NCI-H1694 treated with DMSO at 0.1 percent for 48 hours (cell line): Measurements from ENCODE around the gene MAGEE1.

Source experiments
- DNase-seq: peaks from one replicate; lab custom pipeline; 2025; lab: John Stamatoyannopoulos, UW

MAGEE1 gene

GRCh38 chrX:76427560-76428242 is at the start of gene MAGEE1:
MAGEE1 (plus strand) TSS chrX:76427710; CDS start chrX:76427931, 221 bp downstream.
- peak; percentile 39 for DNase-seq

DNA sequence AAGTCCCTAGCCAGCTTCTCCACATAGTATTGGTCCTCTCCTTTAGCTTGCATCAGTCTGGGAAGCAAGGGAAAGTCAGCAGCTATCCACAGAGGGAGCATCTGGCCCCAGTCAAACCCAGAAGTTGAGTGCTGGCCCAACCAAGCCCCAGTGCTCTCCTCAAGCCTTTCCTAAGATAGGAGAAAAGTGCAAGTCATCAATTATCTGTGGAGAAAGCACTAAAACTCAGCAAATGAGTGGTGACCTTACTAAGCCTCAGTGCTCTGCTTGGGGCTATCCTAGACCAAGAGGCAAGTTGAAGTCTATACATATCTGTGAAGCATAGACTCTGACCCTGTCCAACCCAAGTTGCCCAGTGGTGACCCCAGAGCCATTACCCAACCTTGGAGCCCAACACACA is 28.5 kb upstream of the MAGEE1 start:
- DNase-seq = no peak

GRCh38 chrX:76407795-76408194 is 19.7 kb upstream of the MAGEE1 start:
- DNase-seq = no peak

DNA sequence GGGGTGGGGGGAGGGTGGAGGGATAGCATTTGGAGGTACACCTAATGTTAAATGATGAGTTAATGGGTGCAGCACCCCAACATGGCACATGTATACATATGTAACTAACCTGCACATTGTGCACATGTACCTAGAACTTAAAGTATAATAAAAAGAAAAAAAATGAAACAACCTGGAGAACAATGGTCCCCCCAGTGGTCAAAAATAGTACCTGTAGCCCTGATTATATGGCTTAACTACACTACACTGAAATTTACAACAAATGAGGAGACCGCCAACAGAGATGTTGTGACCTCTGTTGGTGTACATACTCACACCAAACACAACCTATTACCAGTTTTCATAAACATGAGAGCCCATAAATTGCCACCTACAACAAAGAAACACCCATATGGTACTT is 7.3 kb upstream of the MAGEE1 start:
- no peak for DNase-seq

DNA sequence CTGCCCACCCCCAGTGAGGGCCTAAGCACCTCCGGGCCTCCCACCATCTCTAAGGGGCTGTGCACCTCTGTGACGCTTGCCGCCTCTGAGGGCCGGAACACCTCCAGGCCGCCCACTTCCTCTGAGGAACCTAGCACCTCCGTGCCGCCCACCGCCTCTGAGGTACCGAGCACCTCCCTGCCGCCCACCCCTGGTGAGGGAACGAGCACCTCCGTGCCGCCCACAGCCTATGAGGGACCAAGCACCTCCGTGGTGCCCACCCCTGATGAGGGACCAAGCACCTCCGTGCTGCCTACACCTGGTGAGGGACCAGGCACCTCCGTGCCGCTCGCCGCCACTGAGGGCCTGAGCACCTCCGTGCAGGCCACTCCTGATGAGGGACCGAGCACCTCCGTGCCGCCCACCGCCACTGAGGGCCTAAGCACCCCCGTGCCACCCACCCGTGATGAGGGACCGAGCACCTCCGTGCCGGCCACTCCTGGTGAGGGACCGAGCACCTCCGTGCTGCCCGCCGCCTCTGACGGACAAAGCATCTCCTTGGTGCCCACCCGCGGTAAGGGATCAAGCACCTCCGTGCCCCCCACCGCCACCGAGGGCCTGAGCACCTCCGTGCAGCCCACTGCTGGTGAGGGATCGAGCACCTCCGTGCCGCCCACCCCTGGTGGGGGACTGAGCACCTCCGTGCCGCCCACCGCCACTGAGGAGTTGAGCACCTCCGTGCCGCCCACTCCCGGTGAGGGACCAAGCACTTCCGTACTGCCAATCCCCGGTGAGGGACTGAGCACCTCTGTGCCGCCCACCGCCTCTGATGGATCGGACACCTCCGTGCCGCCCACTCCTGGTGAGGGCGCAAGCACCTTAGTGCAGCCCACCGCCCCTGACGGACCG is 977 bp downstream of the MAGEE1 start:
- DNase-seq = no peak

GRCh38 chrX:76433219-76433618 is 5.7 kb downstream of the MAGEE1 start:
- peak; percentile 7 for DNase-seq

- no peak for DNase-seq
Observed at GRCh38 chrX:76434103-76434741, 6.7 kb downstream of the MAGEE1 start.

- DNase-seq = no peak
Observed at GRCh38 chrX:76439188-76439587, 11.7 kb downstream of the MAGEE1 start.

GRCh38 chrX:76453737-76454406 is 26.4 kb downstream of the MAGEE1 start:
- no peak for DNase-seq

DNA sequence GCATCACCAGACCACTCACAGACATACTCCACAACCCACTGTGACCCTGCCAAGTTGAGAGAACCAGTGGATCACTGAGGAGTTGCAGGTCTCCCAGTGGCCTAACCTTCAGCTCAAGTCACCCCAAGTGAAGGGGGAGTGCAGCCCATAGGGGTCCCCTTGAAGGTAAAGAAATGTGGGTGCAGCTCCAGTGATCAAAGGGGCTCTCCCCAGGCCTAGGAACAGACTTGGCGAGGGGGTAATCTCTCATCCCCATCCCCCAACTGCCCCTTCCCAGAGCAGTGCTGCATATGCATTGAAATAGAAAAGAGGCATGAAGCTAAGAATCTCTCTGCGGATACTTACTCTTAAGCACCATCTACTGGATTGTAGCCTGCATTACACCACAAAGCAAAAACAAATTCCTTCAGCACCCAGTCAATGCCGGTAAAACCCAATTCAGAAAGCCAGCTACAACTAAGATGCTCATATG is 27.0 kb downstream of the MAGEE1 start:
- peak; percentile 32 for DNase-seq

DNA sequence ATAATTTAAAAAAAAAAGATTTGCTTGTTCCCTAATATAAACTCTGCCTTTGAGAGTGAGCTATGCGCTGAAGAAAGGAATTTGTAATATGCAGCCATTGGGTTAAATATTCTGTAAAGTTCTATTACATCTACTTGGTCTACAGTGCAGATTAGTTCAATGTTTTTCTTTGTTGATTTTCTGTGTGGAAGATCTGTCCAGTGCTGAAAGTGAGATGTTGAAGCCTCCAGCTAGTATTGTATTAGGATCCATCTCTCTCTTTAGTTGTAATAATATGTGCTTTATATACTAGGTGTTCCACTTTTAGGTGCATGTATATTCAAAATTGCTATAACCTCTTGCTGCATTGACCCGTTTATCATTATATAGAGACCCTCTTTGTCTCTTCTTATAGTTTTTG is 49.8 kb downstream of the MAGEE1 start:
- no peak for DNase-seq
